Activated CD4-positive, alpha-beta T cell treated with anti-CD3 and anti-CD28 coated beads, Interleukin-2, amount 10 ng/mL, durations not matched to agents 7 days and 5 days (primary cell): Measurements from ENCODE around the gene PACRG. TPM values are rescaled to one million over a fixed set of nuclear protein-coding genes. Genes with fewer than 3 reads are reported as not detected.

Experiments used
- CTCF ChIA-PET: fragments of 350-600 bp; sonication (Branson Sonifier 250); formaldehyde crosslinking; loops from one replicate; lab custom pipeline; 2021; ENCODE audit warnings: antibody characterized with exemption; lab: Charles Lee
- POLR2A ChIA-PET: fragments of 350-600 bp; sonication (Branson Sonifier 250); formaldehyde crosslinking; loops from one replicate; lab custom pipeline; 2021; ENCODE audit warnings: antibody characterized with exemption; lab: Charles Lee
- DNase-seq: peaks from one replicate; pipeline ENCODE4 v3.0.0-alpha.2; 2020
- H3K27ac Mint-ChIP-seq: one replicate; pipeline ENCODE4 v1.8.0; 2021; ENCODE audit warnings: mild to moderate bottlenecking, moderate library complexity, mixed read lengths
- H3K27me3 Mint-ChIP-seq: one replicate; pipeline ENCODE4 v1.8.0; 2021; ENCODE audit warnings: mixed read lengths
- H3K36me3 Mint-ChIP-seq: one replicate; pipeline ENCODE4 v1.8.0; 2021; ENCODE audit warnings: low read depth, mixed read lengths
- H3K4me1 Mint-ChIP-seq: one replicate; pipeline ENCODE4 v1.8.0; 2021; ENCODE audit warnings: mixed read lengths
- H3K4me3 Mint-ChIP-seq: one replicate; pipeline ENCODE4 v1.8.0; 2021; ENCODE audit warnings: mild to moderate bottlenecking, moderate library complexity, mixed read lengths
- H3K9me3 Mint-ChIP-seq: one replicate; pipeline ENCODE4 v1.8.0; 2021; ENCODE audit warnings: mixed read lengths
- total RNA-seq, 2 experiments: library from RNA; stranded (reverse); gene quantifications; one replicate each; pipeline ENCODE4 v1.2.3, GENCODE V29; 2021

PACRG gene
- total RNA-seq, 2 experiments from 2014 or later, result 0.32 TPM; not detected in 1

GRCh38 chr6:162713974-162714780, 13.6 kb upstream of the PACRG start:
- H3K9me3 Mint-ChIP-seq, result peaks cover 1% of the 10 kb centered on the region
- POLR2A ChIA-PET, result no interaction called here
- H3K36me3 Mint-ChIP-seq, result no peaks in the 10 kb centered on the region
- DNase-seq, result no peak
- H3K27ac Mint-ChIP-seq, result no peak overlapping the region
- no peaks in the 10 kb centered on the region for H3K4me1 Mint-ChIP-seq
- CTCF ChIA-PET, result no interaction called here
- H3K27me3 Mint-ChIP-seq, result no peaks in the 10 kb centered on the region
- no peak overlapping the region for H3K4me3 Mint-ChIP-seq

DNA sequence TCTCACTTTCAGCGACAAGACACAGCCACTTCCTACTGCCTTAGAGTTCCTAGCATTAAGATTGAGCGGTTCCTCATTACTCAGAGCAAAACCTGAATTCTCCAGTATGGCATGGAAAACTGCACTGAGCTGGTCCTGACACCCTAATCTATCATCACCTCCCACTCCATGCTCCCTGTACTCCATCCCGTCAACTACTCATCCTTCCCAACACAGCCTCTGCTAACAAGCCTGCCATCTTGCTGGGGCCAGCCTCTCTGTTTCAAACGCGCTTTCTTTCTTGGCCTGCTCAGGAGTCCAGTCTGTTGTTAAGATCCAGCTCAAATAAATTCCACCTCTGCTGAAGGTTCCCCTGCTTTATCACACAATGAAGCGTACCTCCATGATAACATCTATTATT, 12.2 kb upstream of the PACRG start:
- POLR2A ChIA-PET, result no interaction called here
- H3K27me3 Mint-ChIP-seq, result no peaks in the 10 kb centered on the region
- no peak overlapping the region for H3K4me3 Mint-ChIP-seq
- no peak for DNase-seq
- H3K9me3 Mint-ChIP-seq, result peaks cover 1% of the 10 kb centered on the region
- H3K4me1 Mint-ChIP-seq, result no peaks in the 10 kb centered on the region
- no peaks in the 10 kb centered on the region for H3K36me3 Mint-ChIP-seq
- no peak overlapping the region for H3K27ac Mint-ChIP-seq
- CTCF ChIA-PET, result no interaction called here

GRCh38 chr6:162719528-162719927, 8.2 kb upstream of the PACRG start:
- POLR2A ChIA-PET, result no interaction called here
- H3K4me3 Mint-ChIP-seq, result no peak overlapping the region
- no peaks in the 10 kb centered on the region for H3K4me1 Mint-ChIP-seq
- CTCF ChIA-PET, result no interaction called here
- no peaks in the 10 kb centered on the region for H3K27me3 Mint-ChIP-seq
- no peaks in the 10 kb centered on the region for H3K36me3 Mint-ChIP-seq
- H3K9me3 Mint-ChIP-seq, result peaks cover 1% of the 10 kb centered on the region
- H3K27ac Mint-ChIP-seq, result no peak overlapping the region
- DNase-seq, result no peak

- Mint-ChIP-seq H3K27me3 (no peaks in the 10 kb centered on the region), H3K36me3 (no peaks in the 10 kb centered on the region), H3K4me3 (no peak overlapping the region), H3K27ac (no peak overlapping the region), H3K9me3 (peaks cover 1% of the 10 kb centered on the region), H3K4me1 (peaks cover 2% of the 10 kb centered on the region)
- CTCF ChIA-PET, result interaction anchor here (0.7 kb wide), 1 partner anchor 11 kb away, joined by 3 read pairs; no protein-coding TSS in a partner anchor
- POLR2A ChIA-PET, result no interaction called here
- DNase-seq, result no peak
Measured at GRCh38 chr6:162721404-162721687, 6.4 kb upstream of the PACRG start.

- DNase-seq, result no peak
- Mint-ChIP-seq H3K4me1 (peaks cover 9% of the 10 kb centered on the region), H3K27me3 (no peaks in the 10 kb centered on the region), H3K27ac (no peak overlapping the region), H3K36me3 (no peaks in the 10 kb centered on the region), H3K4me3 (no peak overlapping the region), H3K9me3 (peaks cover 1% of the 10 kb centered on the region)
- CTCF ChIA-PET, result no interaction called here
- POLR2A ChIA-PET, result no interaction called here
Measured at GRCh38 chr6:162722226-162722625, 5.5 kb upstream of the PACRG start.

GRCh38 chr6:162722633-162723032, 5.1 kb upstream of the PACRG start:
- DNase-seq, result no peak
- POLR2A ChIA-PET, result no interaction called here
- Mint-ChIP-seq H3K4me3 (no peak overlapping the region), H3K4me1 (peaks cover 9% of the 10 kb centered on the region), H3K36me3 (no peaks in the 10 kb centered on the region), H3K27me3 (no peaks in the 10 kb centered on the region), H3K27ac (no peak overlapping the region), H3K9me3 (peaks cover 1% of the 10 kb centered on the region)
- CTCF ChIA-PET, result no interaction called here

- peak; percentile 16 for DNase-seq
- ChIA-PET POLR2A (no interaction called here), CTCF (no interaction called here)
- Mint-ChIP-seq H3K4me3 (peak overlapping the region; percentile 92), H3K4me1 (peaks cover 12% of the 10 kb centered on the region), H3K9me3 (no peaks in the 10 kb centered on the region), H3K36me3 (no peaks in the 10 kb centered on the region), H3K27me3 (no peaks in the 10 kb centered on the region), H3K27ac (peak overlapping the region; percentile 93)
Measured at GRCh38 chr6:162726947-162727321, 840 bp upstream of the PACRG start.

GRCh38 chr6:162728197-162728596, 423 bp downstream of the PACRG start:
- CTCF ChIA-PET, result no interaction called here
- Mint-ChIP-seq H3K9me3 (no peaks in the 10 kb centered on the region), H3K36me3 (no peaks in the 10 kb centered on the region), H3K27ac (peak overlapping the region; percentile 51), H3K27me3 (no peaks in the 10 kb centered on the region), H3K4me1 (peaks cover 12% of the 10 kb centered on the region), H3K4me3 (peak overlapping the region; percentile 92)
- POLR2A ChIA-PET, result no interaction called here
- no peak for DNase-seq

GRCh38 chr6:162728706-162729105, 932 bp downstream of the PACRG start:
- DNase-seq, result no peak
- Mint-ChIP-seq H3K27me3 (no peaks in the 10 kb centered on the region), H3K4me3 (no peak overlapping the region), H3K4me1 (peaks cover 16% of the 10 kb centered on the region), H3K27ac (no peak overlapping the region), H3K9me3 (no peaks in the 10 kb centered on the region), H3K36me3 (peaks cover 3% of the 10 kb centered on the region)
- CTCF ChIA-PET, result no interaction called here
- POLR2A ChIA-PET, result no interaction called here

DNA sequence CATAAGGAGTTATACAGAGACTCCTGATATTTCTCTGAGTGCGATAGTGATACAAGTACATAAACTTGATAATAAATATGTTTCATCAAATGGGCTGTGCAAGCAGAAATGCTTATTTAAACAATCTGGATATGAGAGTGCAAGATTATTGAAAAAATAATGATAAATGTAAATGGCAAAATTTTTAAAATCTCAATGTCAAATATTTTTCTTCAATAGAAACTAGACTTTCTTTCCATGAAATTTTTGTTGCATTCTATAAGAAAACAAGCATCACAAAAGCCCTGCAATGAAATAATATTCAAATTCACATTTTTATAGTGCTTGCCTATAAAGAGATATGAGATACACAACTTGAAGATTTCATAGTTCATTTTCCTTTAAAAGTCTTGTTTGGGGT, 2.7 kb downstream of the PACRG start:
- Mint-ChIP-seq H3K4me1 (peaks cover 17% of the 10 kb centered on the region), H3K9me3 (no peaks in the 10 kb centered on the region), H3K27me3 (no peaks in the 10 kb centered on the region), H3K36me3 (peaks cover 4% of the 10 kb centered on the region), H3K27ac (no peak overlapping the region), H3K4me3 (no peak overlapping the region)
- ChIA-PET CTCF (no interaction called here), POLR2A (no interaction called here)
- DNase-seq, result no peak

- peak; percentile 15 for DNase-seq
- ChIA-PET CTCF (no interaction called here), POLR2A (no interaction called here)
- H3K4me1 Mint-ChIP-seq, result peaks cover 6% of the 10 kb centered on the region
- H3K36me3 Mint-ChIP-seq, result peaks cover 4% of the 10 kb centered on the region
- no peak overlapping the region for H3K4me3 Mint-ChIP-seq
- H3K27ac Mint-ChIP-seq, result peak overlapping the region; percentile 66
- no peaks in the 10 kb centered on the region for H3K9me3 Mint-ChIP-seq
- H3K27me3 Mint-ChIP-seq, result no peaks in the 10 kb centered on the region
Measured at GRCh38 chr6:162733489-162733888, 5.7 kb downstream of the PACRG start.

GRCh38 chr6:162736961-162737360, 9.2 kb downstream of the PACRG start:
- Mint-ChIP-seq H3K27me3 (no peaks in the 10 kb centered on the region), H3K4me1 (peaks cover 6% of the 10 kb centered on the region), H3K27ac (no peak overlapping the region), H3K4me3 (no peak overlapping the region), H3K36me3 (peaks cover 4% of the 10 kb centered on the region), H3K9me3 (no peaks in the 10 kb centered on the region)
- ChIA-PET POLR2A (no interaction called here), CTCF (no interaction called here)
- DNase-seq, result no peak

- Mint-ChIP-seq H3K27me3 (no peaks in the 10 kb centered on the region), H3K27ac (no peak overlapping the region), H3K4me3 (no peak overlapping the region), H3K36me3 (no peaks in the 10 kb centered on the region), H3K4me1 (no peaks in the 10 kb centered on the region), H3K9me3 (no peaks in the 10 kb centered on the region)
- no peak for DNase-seq
- ChIA-PET POLR2A (no interaction called here), CTCF (no interaction called here)
Measured at GRCh38 chr6:162750776-162751175, 23.0 kb downstream of the PACRG start.

GRCh38 chr6:162751211-162751859, 23.6 kb downstream of the PACRG start:
- DNase-seq, result no peak
- Mint-ChIP-seq H3K4me1 (no peaks in the 10 kb centered on the region), H3K27me3 (no peaks in the 10 kb centered on the region), H3K4me3 (no peak overlapping the region), H3K9me3 (no peaks in the 10 kb centered on the region), H3K27ac (no peak overlapping the region), H3K36me3 (no peaks in the 10 kb centered on the region)
- ChIA-PET POLR2A (no interaction called here), CTCF (no interaction called here)
